ENCODE results near the gene PTPN11.

GRCh38 chr12:112422531-112422930 lies 3.8 kb downstream of the PTPN11 start:
- TF ChIP-seq EZH2 (IDR thresholded peaks at IDR 0.05) (no peak), CTCF (IDR thresholded peaks at IDR 0.05 in 2 of 3, conservative IDR thresholded peaks at IDR 0.05 in 1 of 3; ENCODE audit: borderline replicate concordance in 1 of 3, insufficient read depth in 1 of 3, low read depth in 2 of 3, low read length in 2 of 3) (no peak), RAD21 (IDR thresholded peaks at IDR 0.05; ENCODE audit: low read depth) (no peak), POLR2A (IDR thresholded peaks at IDR 0.05; ENCODE audit: borderline replicate concordance, extremely low read depth, insufficient read depth, insufficient read length) (no peak), MAX (IDR thresholded peaks at IDR 0.05) (no peak), SIN3A (IDR thresholded peaks at IDR 0.05; ENCODE audit: low read depth) (no peak), YY1 (IDR thresholded peaks at IDR 0.05; ENCODE audit: extremely low read depth, insufficient replicate concordance, low read depth, low read length) (no peak), POLR2AphosphoS5 (IDR thresholded peaks at IDR 0.05; ENCODE audit: low read depth, low read length) (no peak), REST (IDR thresholded peaks at IDR 0.05; ENCODE audit: low read depth) (no peak), ELF1 (IDR thresholded peaks at IDR 0.05; ENCODE audit: borderline replicate concordance, low read depth) (no peak), EZH2phosphoT487 (IDR thresholded peaks at IDR 0.05; ENCODE audit: borderline replicate concordance) (no peak), EGR1 (IDR thresholded peaks at IDR 0.05; ENCODE audit: low read depth) (no peak)

Measured in HCT116 (cell line).